Hematopoietic multipotent progenitor cell treated with erythropoietin and hydrocortisone succinate and interleukin-3 and kit ligand, for 17 days (in vitro differentiated cells): ENCODE data around the gene SCUBE1.
A peak's percentile ranks its signal among the peaks of the same experiment; 100 is the strongest.

Experiments used
- DNase-seq: peaks from one replicate; pipeline ENCODE4 v3.0.0-alpha.2; 2015; ENCODE audit warnings: low spot score

SCUBE1 gene

GRCh38 chr22:43213051-43213450, 130.1 kb downstream of the SCUBE1 start:
- no peak for DNase-seq

- no peak for DNase-seq
These were observed 130.7 kb downstream of the SCUBE1 start for GRCh38 chr22:43212434-43212952.

GRCh38 chr22:43211941-43212433, 131.2 kb downstream of the SCUBE1 start:
- no peak for DNase-seq

- no peak for DNase-seq
These were observed 132.3 kb downstream of the SCUBE1 start for GRCh38 chr22:43210631-43211515.

GRCh38 chr22:43209971-43210370, 133.2 kb downstream of the SCUBE1 start:
- DNase-seq, result no peak

GRCh38 chr22:43209523-43209890, 133.7 kb downstream of the SCUBE1 start:
- no peak for DNase-seq

- DNase-seq, result no peak
These were observed 134.3 kb downstream of the SCUBE1 start for GRCh38 chr22:43208703-43209522.

- no peak for DNase-seq
These were observed 135.1 kb downstream of the SCUBE1 start for GRCh38 chr22:43207849-43208702.

- DNase-seq, result no peak
These were observed 135.8 kb downstream of the SCUBE1 start for GRCh38 chr22:43207386-43207785.

GRCh38 chr22:43206509-43207161, 136.5 kb downstream of the SCUBE1 start:
- no peak for DNase-seq

- DNase-seq, result no peak
These were observed 137.2 kb downstream of the SCUBE1 start for GRCh38 chr22:43205748-43206508.

GRCh38 chr22:43205261-43205691, 137.9 kb downstream of the SCUBE1 start:
- DNase-seq, result peak; percentile 35

GRCh38 chr22:43203471-43203981, 139.6 kb downstream of the SCUBE1 start:
- DNase-seq, result no peak

GRCh38 chr22:43202756-43203410, 140.3 kb downstream of the SCUBE1 start:
- no peak for DNase-seq

- DNase-seq, result no peak
These were observed 140.8 kb downstream of the SCUBE1 start for GRCh38 chr22:43202326-43202725.

- no peak for DNase-seq
These were observed 141.5 kb downstream of the SCUBE1 start for GRCh38 chr22:43201486-43202219.

GRCh38 chr22:43200555-43200954, 142.6 kb downstream of the SCUBE1 start:
- DNase-seq, result no peak

- no peak for DNase-seq
These were observed 143.1 kb downstream of the SCUBE1 start for GRCh38 chr22:43200031-43200430.

GRCh38 chr22:43199541-43199940, 143.6 kb downstream of the SCUBE1 start:
- DNase-seq, result no peak
